Measurements from ENCODE around the gene ZMIZ1.

Gene ZMIZ1

GRCh38 chr10:79207096-79207357 lies 138.3 kb downstream of the ZMIZ1 start:
- DNase-seq (ENCODE audit: low spot score), result no peak

- DNase-seq (ENCODE audit: low spot score), result no peak
Measured at GRCh38 chr10:79207726-79208125, 139.0 kb downstream of the ZMIZ1 start.

- DNase-seq (ENCODE audit: low spot score), result no peak
Measured at GRCh38 chr10:79208251-79208983, 139.7 kb downstream of the ZMIZ1 start.

GRCh38 chr10:79209340-79209739 lies 140.6 kb downstream of the ZMIZ1 start:
- no peak for DNase-seq (ENCODE audit: low spot score)

- DNase-seq (ENCODE audit: low spot score), result no peak
Measured at GRCh38 chr10:79209831-79210230, 141.1 kb downstream of the ZMIZ1 start.

- no peak for DNase-seq (ENCODE audit: low spot score)
Measured at GRCh38 chr10:79210672-79211071, 141.9 kb downstream of the ZMIZ1 start.

- no peak for DNase-seq (ENCODE audit: low spot score)
Measured at GRCh38 chr10:79211616-79212015, 142.8 kb downstream of the ZMIZ1 start.

GRCh38 chr10:79215531-79215930 lies 146.8 kb downstream of the ZMIZ1 start:
- no peak for DNase-seq (ENCODE audit: low spot score)

GRCh38 chr10:79219322-79219957 lies 150.7 kb downstream of the ZMIZ1 start:
- peak; percentile 42 for DNase-seq (ENCODE audit: low spot score)

- no peak for DNase-seq (ENCODE audit: low spot score)
Measured at GRCh38 chr10:79220307-79220706, 151.5 kb downstream of the ZMIZ1 start.

GRCh38 chr10:79221110-79222051 lies 152.6 kb downstream of the ZMIZ1 start:
- peak; percentile 72 for DNase-seq (ENCODE audit: low spot score)

- no peak for DNase-seq (ENCODE audit: low spot score)
Measured at GRCh38 chr10:79222186-79222585, 153.4 kb downstream of the ZMIZ1 start.

GRCh38 chr10:79223091-79224048 lies 154.6 kb downstream of the ZMIZ1 start:
- no peak for DNase-seq (ENCODE audit: low spot score)

- DNase-seq (ENCODE audit: low spot score), result no peak
Measured at GRCh38 chr10:79224263-79224949, 155.6 kb downstream of the ZMIZ1 start.

GRCh38 chr10:79224992-79225391 lies 156.2 kb downstream of the ZMIZ1 start:
- no peak for DNase-seq (ENCODE audit: low spot score)

- no peak for DNase-seq (ENCODE audit: low spot score)
Measured at GRCh38 chr10:79226391-79227245, 157.9 kb downstream of the ZMIZ1 start.

GRCh38 chr10:79229071-79229541 lies 160.3 kb downstream of the ZMIZ1 start:
- DNase-seq (ENCODE audit: low spot score), result no peak

- DNase-seq (ENCODE audit: low spot score), result no peak
Measured at GRCh38 chr10:79229830-79230327, 161.1 kb downstream of the ZMIZ1 start.

- DNase-seq (ENCODE audit: low spot score), result no peak
Measured at GRCh38 chr10:79230328-79230830, 161.6 kb downstream of the ZMIZ1 start.

- DNase-seq (ENCODE audit: low spot score), result no peak
Measured at GRCh38 chr10:79230850-79231249, 162.1 kb downstream of the ZMIZ1 start.

Data from AG20443 (cell line).